Transverse colon (tissue), 4 donors: Measurements from ENCODE around the gene SLC7A8. TPM values are rescaled to one million over a fixed set of nuclear protein-coding genes. Genes with fewer than 3 reads are reported as not detected.
A peak's percentile ranks its signal among the peaks of the same experiment; 100 is the strongest.

Source experiments
- DNase-seq: peaks from one replicate; pipeline ENCODE4 v3.0.0-alpha.2; 2019
- H3K27ac ChIP-seq, 4 donors: fragments of 200-600 bp; sonication (generic); 2 replicates each; pipeline ENCODE4 v1.5.1; 2016 to 2018; ENCODE audit warnings: inconsistent platforms in 4 of 4
- H3K27me3 ChIP-seq: fragments of 200-600 bp; sonication (generic); 2 replicates; pipeline ENCODE4 v1.5.1; 2017; ENCODE audit warnings: inconsistent platforms
- H3K36me3 ChIP-seq, 4 donors: fragments of 200-600 bp; sonication (generic); 2 replicates each; pipeline ENCODE4 v1.5.1; 2017 to 2019; ENCODE audit warnings: inconsistent platforms in 4 of 4
- H3K4me1 ChIP-seq, 4 donors: fragments of 200-600 bp; sonication (generic); 2 replicates each; pipeline ENCODE4 v1.5.1; 2017 to 2020; ENCODE audit warnings: inconsistent platforms in 4 of 4
- H3K4me3 ChIP-seq, 4 donors: fragments of 200-600 bp; sonication (generic); 1 replicate in 1 of 4; 2 replicates in 3 of 4; pipeline versions ENCODE4 v1.5.1 to v1.6.1; 2017 to 2019; ENCODE audit warnings: inconsistent platforms in 4 of 4
- H3K9me3 ChIP-seq, 2 donors: fragments of 200-600 bp; sonication (generic); 2 replicates each; pipeline ENCODE4 v1.5.1; 2017 to 2019; ENCODE audit warnings: inconsistent platforms in 2 of 2
- CTCF ChIP-seq, 5 experiments: fragments of 200-600 bp in 3 of 5; fragments of 450-650 bp in 2 of 5; sonication (generic) in 3 of 5; IDR thresholded peaks; 1 replicate in 2 of 5; 2 replicates in 3 of 5; pipeline ENCODE4 v1.5.1; 2016 to 2017; ENCODE audit warnings: antibody characterized with exemption in 5 of 5, inconsistent platforms in 3 of 5, mild to moderate bottlenecking in 2 of 5, moderate library complexity in 1 of 5
- EP300 ChIP-seq: sonication (generic); formaldehyde crosslinking; IDR thresholded peaks from one replicate; pipeline ENCODE4 v1.6.1; 2017; ENCODE audit warnings: antibody characterized with exemption, low read depth
- POLR2A ChIP-seq: fragments of 450-650 bp; IDR thresholded peaks from one replicate; pipeline ENCODE4 v1.6.1; 2016; ENCODE audit warnings: antibody characterized with exemption, mild to moderate bottlenecking, moderate library complexity
- POLR2AphosphoS5 ChIP-seq, 3 donors: sonication (generic); formaldehyde crosslinking; IDR thresholded peaks; one replicate each; pipeline ENCODE4 v1.6.1; 2016; ENCODE audit warnings: antibody characterized with exemption in 3 of 3
- WGBS, 2 donors: methylation state at CpG; one replicate each; pipeline ENCODE4 v1.1.5; 2018; ENCODE audit warnings: low coverage in 1 of 2; 5-methylcytosine and 5-hydroxymethylcytosine counted together
- in situ Hi-C, 4 donors: fragments of 200-750 bp; cut with MboI; loops; one replicate each; pipeline versions ENCODE4 v1.15.0 to v1.15.1; 2017; ENCODE audit warnings: low sequenced_read_pairs in 3 of 4, low pct_ligation_motif_present in 1 of 4, low pct_unique_long_range_greater_than_20kb in 1 of 4
- intact Hi-C: fragments of 100-400 bp; cut with DNase I; formaldehyde crosslinking; loops from one replicate; pipeline ENCODE4 v1.15.1; 2023; ENCODE audit warnings: low total_unique reads
- total RNA-seq, 4 donors: library from RNA; depleted of rRNA; stranded (reverse); fragments of >200 nt; gene quantifications; one replicate each; pipeline ENCODE4 v1.1.0, GENCODE V29; 2016

SLC7A8 gene
- total RNA-seq, 4 donors from 2014 or later = 5.2 to 29.1 (median 14.2) TPM

- H3K27ac ChIP-seq = peak overlapping the region; percentile 5 to 49 (median 40)
- no peaks in the 10 kb centered on the region for H3K36me3 ChIP-seq
- H3K9me3 ChIP-seq = no peaks in the 10 kb centered on the region
- peak; percentile 44 for DNase-seq
- in situ Hi-C loops = no loop called here
- no peaks in the 10 kb centered on the region for H3K27me3 ChIP-seq
- TF ChIP-seq POLR2A (no peak), POLR2AphosphoS5 (IDR thresholded peaks at IDR 0.05) (no peak), CTCF (IDR thresholded peaks at IDR 0.05) (no peak), EP300 (no peak)
- intact Hi-C loops = no loop called here
- peaks cover 4 to 18% (median 10%) of the 10 kb centered on the region in 4 donors for H3K4me1 ChIP-seq
- WGBS, 2 donors = 15 to 54% methylated on average over 4 to 11 of the region's 11 CpGs
- no peak overlapping the region for H3K4me3 ChIP-seq
These were observed 22.4 kb downstream of the SLC7A8 start for GRCh38 chr14:23160924-23161522.

GRCh38 chr14:23159532-23159931, 23.9 kb downstream of the SLC7A8 start:
- H3K27ac ChIP-seq = no peak overlapping the region
- no peak for DNase-seq
- H3K9me3 ChIP-seq = no peaks in the 10 kb centered on the region
- intact Hi-C loops = no loop called here
- 63% methylated on average over 1 of the region's 1 CpG; no CpG with 5 or more reads in 1 of the 2 donors for WGBS, 2 donors
- peaks cover 9 to 31% (median 16%) of the 10 kb centered on the region in 4 donors for H3K4me1 ChIP-seq
- TF ChIP-seq CTCF (IDR thresholded peaks at IDR 0.05) = no peak
- TF ChIP-seq POLR2A = no peak
- TF ChIP-seq POLR2AphosphoS5 (IDR thresholded peaks at IDR 0.05) = no peak
- TF ChIP-seq EP300 = no peak
- H3K27me3 ChIP-seq = no peaks in the 10 kb centered on the region
- in situ Hi-C loops = no loop called here
- no peaks in the 10 kb centered on the region for H3K36me3 ChIP-seq
- H3K4me3 ChIP-seq = no peak overlapping the region

DNA sequence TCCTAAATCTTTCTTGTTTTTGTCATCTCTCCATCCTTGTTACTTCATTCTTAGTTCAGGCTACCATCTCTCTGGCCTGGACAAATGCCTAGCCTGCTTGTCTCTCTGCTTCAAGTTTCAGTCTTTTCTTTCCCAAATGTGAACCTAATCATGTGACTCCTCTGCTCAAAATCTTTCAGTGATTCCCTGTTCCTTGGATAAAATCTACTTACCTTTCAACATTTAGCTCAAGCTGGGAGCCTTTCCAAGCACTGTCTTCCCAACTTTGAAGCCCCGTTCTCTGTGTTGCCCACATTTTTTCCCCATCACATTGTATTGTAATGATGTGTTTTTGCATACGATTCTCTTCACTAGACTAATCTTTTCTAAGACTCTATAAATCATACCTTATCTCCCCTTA, 24.7 kb downstream of the SLC7A8 start:
- Histone ChIP-seq H3K9me3 (no peaks in the 10 kb centered on the region), H3K4me3 (no peak overlapping the region), H3K27ac (no peak overlapping the region), H3K4me1 (peaks cover 9 to 38% (median 23%) of the 10 kb centered on the region in 4 donors), H3K27me3 (no peaks in the 10 kb centered on the region), H3K36me3 (no peaks in the 10 kb centered on the region)
- in situ Hi-C loops (no loop called here), intact Hi-C loops (no loop called here)
- DNase-seq = no peak
- 85 to 96% methylated on average over 2 of the region's 2 CpGs for WGBS, 2 donors
- TF ChIP-seq POLR2AphosphoS5 (IDR thresholded peaks at IDR 0.05) (no peak), CTCF (IDR thresholded peaks at IDR 0.05) (no peak), EP300 (no peak), POLR2A (no peak)

GRCh38 chr14:23154964-23155587, 28.4 kb downstream of the SLC7A8 start:
- no peak overlapping the region for H3K4me3 ChIP-seq
- 47 to 48% methylated on average over 8 to 10 of the region's 10 CpGs for WGBS, 2 donors
- TF ChIP-seq POLR2A = peak; percentile 22
- no peak for TF ChIP-seq EP300
- TF ChIP-seq POLR2AphosphoS5 (IDR thresholded peaks at IDR 0.05) = peak in 2 of 3 donors; percentile 50 to 51

More at GRCh38 chr14:23154964-23155587, 28.4 kb downstream of the SLC7A8 start:
- no peaks in the 10 kb centered on the region for H3K9me3 ChIP-seq
- intact Hi-C loops (no loop called here), in situ Hi-C loops (no loop called here)
- H3K27me3 ChIP-seq = no peaks in the 10 kb centered on the region
- H3K4me1 ChIP-seq = peaks cover 10 to 32% (median 22%) of the 10 kb centered on the region in 4 donors
- peak; percentile 61 for DNase-seq
- no peaks in the 10 kb centered on the region for H3K36me3 ChIP-seq
- H3K27ac ChIP-seq = peak overlapping the region; percentile 77 to 92 (median 82)
